Neural cell (in vitro differentiated cells): ENCODE results near the gene ADRM1. TPM values are rescaled to one million over a fixed set of nuclear protein-coding genes. Genes with fewer than 3 reads are reported as not detected.

Source experiments
- H2AFZ ChIP-seq: fragments of 200-600, 300-800 bp; sonication (generic), shearing (Covaris generic); 2 replicates; pipeline ENCODE4 v1.6.0; 2014; ENCODE audit warnings: low read depth, mild to moderate bottlenecking, antibody characterized with exemption, low read length, moderate library complexity
- H3F3A ChIP-seq: fragments of 200-600 bp; shearing (Covaris generic); 2 replicates; pipeline ENCODE4 v1.6.1; 2016; ENCODE audit warnings: mild to moderate bottlenecking, moderate library complexity, mixed read lengths, antibody characterized with exemption, low read length; ENCODE audit not compliant: insufficient read depth, poor library complexity, severe bottlenecking
- H3K27ac ChIP-seq: fragments of 200-600, 300-800 bp; sonication (generic), shearing (Covaris generic); 2 replicates; pipeline ENCODE4 v1.5.1; 2014; ENCODE audit warnings: mild to moderate bottlenecking, low read length, moderate library complexity
- H3K27me3 ChIP-seq: fragments of 300-800, 200-600 bp; sonication (generic), shearing (Covaris generic); 2 replicates; pipeline ENCODE4 v1.6.0; 2014; ENCODE audit warnings: mild to moderate bottlenecking, low read depth, low read length, moderate library complexity; ENCODE audit not compliant: insufficient read depth
- H3K36me3 ChIP-seq: fragments of 300-800, 200-600 bp; sonication (generic), shearing (Covaris generic); 2 replicates; pipeline ENCODE4 v1.5.1; 2014; ENCODE audit warnings: mild to moderate bottlenecking, antibody characterized with exemption, low read length, moderate library complexity; ENCODE audit not compliant: insufficient read depth
- H3K4me2 ChIP-seq: fragments of 300-800, 200-600 bp; sonication (generic), shearing (Covaris generic); 2 replicates; pipeline ENCODE4 v1.6.0; 2014; ENCODE audit warnings: mild to moderate bottlenecking, low read length
- H3K4me3 ChIP-seq: fragments of 300-800, 200-600 bp; sonication (generic), shearing (Covaris generic); 2 replicates; pipeline ENCODE4 v1.5.1; 2014; ENCODE audit warnings: mild to moderate bottlenecking, low read length, moderate library complexity
- H3K79me2 ChIP-seq: fragments of 200-600 bp; shearing (Covaris generic); replicated peaks from 2 replicates; pipeline ENCODE4 v1.6.0; 2014; ENCODE audit warnings: mild to moderate bottlenecking, low read length, moderate library complexity; ENCODE audit not compliant: insufficient read depth
- H3K9ac ChIP-seq: fragments of 300-800, 200-600 bp; sonication (generic), shearing (Covaris generic); 2 replicates; pipeline ENCODE4 v1.6.1; 2016; ENCODE audit warnings: mild to moderate bottlenecking, low read length, mixed read lengths
- H3K9me2 ChIP-seq: fragments of 200-600 bp; shearing (Covaris generic); 2 replicates; pipeline ENCODE4 v1.6.1; 2016; ENCODE audit warnings: mild to moderate bottlenecking, low read length, mixed read lengths; ENCODE audit not compliant: insufficient read depth
- H3K9me3 ChIP-seq: fragments of 200-600, 300-800 bp; sonication (generic), shearing (Covaris generic); 2 replicates; pipeline ENCODE4 v1.6.1; 2016; ENCODE audit warnings: mild to moderate bottlenecking, mixed run types, low read length, moderate library complexity, mixed read lengths
- H4K20me1 ChIP-seq: fragments of 200-600 bp; shearing (Covaris generic); 2 replicates; pipeline ENCODE4 v1.6.1; 2016; ENCODE audit warnings: mild to moderate bottlenecking, mixed run types; ENCODE audit not compliant: insufficient read depth
- CTCF ChIP-seq: fragments of 450-650 bp; IDR thresholded peaks from 2 replicates; pipeline ENCODE4 v1.5.1; 2014; ENCODE audit warnings: antibody characterized with exemption, mild to moderate bottlenecking, moderate library complexity; ENCODE audit not compliant: poor library complexity, severe bottlenecking
- EP300 ChIP-seq: fragments of 450-650 bp; conservative IDR thresholded peaks from 2 replicates; pipeline ENCODE4 v1.6.1; 2014; ENCODE audit warnings: antibody characterized with exemption, mild to moderate bottlenecking, moderate library complexity; ENCODE audit not compliant: poor library complexity, severe bottlenecking
- EZH2 ChIP-seq: fragments of 200-600, 300-800 bp; shearing (Covaris generic), sonication (generic); IDR thresholded peaks from 2 replicates; pipeline ENCODE4 v1.6.1; 2014; ENCODE audit warnings: antibody characterized with exemption, low read length, borderline replicate concordance, mild to moderate bottlenecking; ENCODE audit not compliant: insufficient read depth, poor library complexity, severe bottlenecking
- MXI1 ChIP-seq: fragments of 450-650 bp; conservative IDR thresholded peaks from 2 replicates; pipeline ENCODE4 v1.6.1; 2014; ENCODE audit warnings: antibody characterized with exemption, mild to moderate bottlenecking; ENCODE audit not compliant: poor library complexity, severe bottlenecking
- POLR2AphosphoS5 ChIP-seq: IDR thresholded peaks from 2 replicates; pipeline ENCODE4 v1.6.1; 2012
- RAD21 ChIP-seq: fragments of 450-650 bp; conservative IDR thresholded peaks from 2 replicates; pipeline ENCODE4 v1.6.1; 2014; ENCODE audit warnings: antibody characterized with exemption, mild to moderate bottlenecking, moderate library complexity
- REST ChIP-seq: IDR thresholded peaks from 2 replicates; pipeline ENCODE4 v1.6.1; 2012; ENCODE audit warnings: borderline replicate concordance
- SMC3 ChIP-seq: fragments of 450-650 bp; conservative IDR thresholded peaks from 2 replicates; pipeline ENCODE4 v1.6.1; 2014; ENCODE audit warnings: antibody characterized with exemption, mild to moderate bottlenecking, moderate library complexity; ENCODE audit not compliant: poor library complexity
- TAF1 ChIP-seq: IDR thresholded peaks from 2 replicates; pipeline ENCODE4 v1.6.1; 2012; ENCODE audit warnings: low read depth
- polyA plus RNA-seq: library from polyadenylated mRNA; depleted of rRNA; stranded (reverse); fragments of >200 nt; gene quantifications from 2 replicates; pipeline ENCODE4 v1.2.3, GENCODE V29; 2014

ADRM1 gene
- polyA plus RNA-seq, 1 donor from 2014 or later: 111 TPM

GRCh38 chr20:62325172-62325905 lies 22.5 kb downstream of the ADRM1 start:
- TF ChIP-seq REST (no peak), SMC3 (no peak), RAD21 (no peak)
- no peaks in the 10 kb centered on the region for H3K36me3 ChIP-seq

GRCh38 chr20:62326559-62326958 lies 23.8 kb downstream of the ADRM1 start:
- Histone ChIP-seq H3K36me3 (no peaks in the 10 kb centered on the region), H3K79me2 (no peaks in the 10 kb centered on the region), H3K9ac (no peak overlapping the region), H3K27me3 (no peaks in the 10 kb centered on the region), H2AFZ (no peak overlapping the region), H3K9me2 (no peaks in the 10 kb centered on the region), H3K4me3 (no peak overlapping the region), H4K20me1 (no peaks in the 10 kb centered on the region), H3K4me2 (no peak overlapping the region), H3K27ac (no peak overlapping the region), H3F3A (no peaks in the 10 kb centered on the region), H3K9me3 (no peaks in the 10 kb centered on the region)
- TF ChIP-seq RAD21 (no peak), MXI1 (no peak), SMC3 (no peak), REST (no peak), TAF1 (no peak), CTCF (no peak), EP300 (no peak), EZH2 (no peak), POLR2AphosphoS5 (no peak)

More at GRCh38 chr20:62325172-62325905, 22.5 kb downstream of the ADRM1 start:
- no peak overlapping the region for H3K9ac ChIP-seq
- H3K27ac ChIP-seq: no peak overlapping the region
- no peaks in the 10 kb centered on the region for H3K79me2 ChIP-seq
- no peaks in the 10 kb centered on the region for H3F3A ChIP-seq
- H3K4me3 ChIP-seq: no peak overlapping the region
- no peaks in the 10 kb centered on the region for H4K20me1 ChIP-seq
- no peak overlapping the region for H3K4me2 ChIP-seq
- no peaks in the 10 kb centered on the region for H3K27me3 ChIP-seq
- no peaks in the 10 kb centered on the region for H3K9me2 ChIP-seq
- H3K9me3 ChIP-seq: no peaks in the 10 kb centered on the region
- H2AFZ ChIP-seq: no peak overlapping the region
